Measurements from ENCODE around the gene SPATA13.

DNA sequence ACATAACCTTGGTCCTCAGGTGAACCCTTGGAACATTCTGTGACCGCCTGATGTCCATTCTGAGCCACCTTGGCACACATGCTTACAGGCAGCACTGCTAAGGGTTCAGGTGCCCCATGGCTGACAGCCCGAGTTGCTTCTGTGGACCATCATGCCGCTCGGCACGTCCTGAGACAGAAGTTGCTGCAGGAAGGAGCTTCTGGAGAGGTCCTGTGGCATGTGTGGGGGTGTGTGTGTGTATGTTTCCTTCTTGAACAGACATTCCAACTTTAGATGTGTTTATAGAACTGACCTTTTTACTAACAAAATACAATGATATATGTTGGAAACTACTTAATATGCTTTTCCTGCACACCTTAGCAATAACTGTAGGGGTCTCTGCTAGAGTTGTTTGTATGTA, 144.1 kb downstream of the SPATA13 start:
- TF ChIP-seq, protein P1, sequence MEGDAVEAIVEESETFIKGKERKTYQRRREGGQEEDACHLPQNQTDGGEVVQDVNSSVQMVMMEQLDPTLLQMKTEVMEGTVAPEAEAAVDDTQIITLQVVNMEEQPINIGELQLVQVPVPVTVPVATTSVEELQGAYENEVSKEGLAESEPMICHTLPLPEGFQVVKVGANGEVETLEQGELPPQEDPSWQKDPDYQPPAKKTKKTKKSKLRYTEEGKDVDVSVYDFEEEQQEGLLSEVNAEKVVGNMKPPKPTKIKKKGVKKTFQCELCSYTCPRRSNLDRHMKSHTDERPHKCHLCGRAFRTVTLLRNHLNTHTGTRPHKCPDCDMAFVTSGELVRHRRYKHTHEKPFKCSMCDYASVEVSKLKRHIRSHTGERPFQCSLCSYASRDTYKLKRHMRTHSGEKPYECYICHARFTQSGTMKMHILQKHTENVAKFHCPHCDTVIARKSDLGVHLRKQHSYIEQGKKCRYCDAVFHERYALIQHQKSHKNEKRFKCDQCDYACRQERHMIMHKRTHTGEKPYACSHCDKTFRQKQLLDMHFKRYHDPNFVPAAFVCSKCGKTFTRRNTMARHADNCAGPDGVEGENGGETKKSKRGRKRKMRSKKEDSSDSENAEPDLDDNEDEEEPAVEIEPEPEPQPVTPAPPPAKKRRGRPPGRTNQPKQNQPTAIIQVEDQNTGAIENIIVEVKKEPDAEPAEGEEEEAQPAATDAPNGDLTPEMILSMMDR (IDR thresholded peaks at IDR 0.05), result no peak
- TF ChIP-seq POLR2A (IDR thresholded peaks at IDR 0.05) (no peak), EP300 (IDR thresholded peaks at IDR 0.05) (no peak), POLR2AphosphoS5 (IDR thresholded peaks at IDR 0.05) (no peak)
